ENCODE results near the gene NCOA6.

DNA sequence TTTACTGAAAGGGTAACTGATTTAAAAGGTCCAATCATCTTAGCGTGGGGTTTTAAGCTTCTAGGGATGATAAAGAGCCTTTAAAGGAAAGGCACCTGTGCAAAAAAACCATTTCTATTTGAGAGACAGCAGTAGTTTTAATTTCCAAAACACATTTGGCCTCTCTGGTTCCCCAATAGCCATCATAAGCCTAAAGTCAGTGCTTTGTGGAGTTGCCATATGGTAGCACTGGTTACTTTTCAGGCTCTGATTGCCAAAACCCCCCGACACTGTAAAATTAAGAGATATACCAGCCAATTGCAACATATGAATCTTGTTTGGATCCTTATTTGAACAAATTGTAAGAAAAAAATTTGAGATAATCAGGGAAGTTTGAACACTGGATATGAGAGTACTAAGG is 76.7 kb downstream of the NCOA6 start:
- no peak for TF ChIP-seq CTCF (IDR thresholded peaks at IDR 0.05)
- no peak for TF ChIP-seq EZH2 (IDR thresholded peaks at IDR 0.05; ENCODE audit: borderline replicate concordance, insufficient read depth, low read depth, low read length, poor library complexity, severe bottlenecking)

Measured in B cell (primary cell).